Pons (tissue), 1 donor: ENCODE results near the gene MIER2.
A peak's percentile ranks its signal among the peaks of the same experiment; 100 is the strongest.

Source experiments
- DNase-seq: peaks from one replicate; pipeline ENCODE4 v3.0.0-alpha.2; 2016; ENCODE audit warnings: low spot score

MIER2 gene

DNA sequence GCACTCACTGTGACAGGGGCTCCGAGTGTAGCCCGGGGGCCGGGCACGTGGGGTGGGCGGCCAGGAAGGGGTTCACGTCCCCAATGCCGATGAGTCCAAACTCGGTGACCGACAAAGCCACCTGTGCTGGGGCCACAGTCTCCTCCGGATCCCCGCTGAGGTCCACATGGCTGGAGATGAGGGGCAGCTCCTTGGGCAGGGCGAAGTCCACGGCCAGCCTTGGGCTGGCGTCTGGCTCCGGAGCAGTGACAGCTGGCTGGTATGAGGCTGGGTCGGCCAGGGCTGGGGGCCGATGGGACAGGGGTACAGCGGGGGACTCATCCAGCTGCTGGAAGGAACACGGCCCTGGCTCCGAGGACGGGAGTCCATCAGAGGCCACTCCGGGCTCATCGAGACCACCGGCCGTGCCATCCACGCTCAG, 37.5 kb downstream of the MIER2 start:
- no peak for DNase-seq

DNA sequence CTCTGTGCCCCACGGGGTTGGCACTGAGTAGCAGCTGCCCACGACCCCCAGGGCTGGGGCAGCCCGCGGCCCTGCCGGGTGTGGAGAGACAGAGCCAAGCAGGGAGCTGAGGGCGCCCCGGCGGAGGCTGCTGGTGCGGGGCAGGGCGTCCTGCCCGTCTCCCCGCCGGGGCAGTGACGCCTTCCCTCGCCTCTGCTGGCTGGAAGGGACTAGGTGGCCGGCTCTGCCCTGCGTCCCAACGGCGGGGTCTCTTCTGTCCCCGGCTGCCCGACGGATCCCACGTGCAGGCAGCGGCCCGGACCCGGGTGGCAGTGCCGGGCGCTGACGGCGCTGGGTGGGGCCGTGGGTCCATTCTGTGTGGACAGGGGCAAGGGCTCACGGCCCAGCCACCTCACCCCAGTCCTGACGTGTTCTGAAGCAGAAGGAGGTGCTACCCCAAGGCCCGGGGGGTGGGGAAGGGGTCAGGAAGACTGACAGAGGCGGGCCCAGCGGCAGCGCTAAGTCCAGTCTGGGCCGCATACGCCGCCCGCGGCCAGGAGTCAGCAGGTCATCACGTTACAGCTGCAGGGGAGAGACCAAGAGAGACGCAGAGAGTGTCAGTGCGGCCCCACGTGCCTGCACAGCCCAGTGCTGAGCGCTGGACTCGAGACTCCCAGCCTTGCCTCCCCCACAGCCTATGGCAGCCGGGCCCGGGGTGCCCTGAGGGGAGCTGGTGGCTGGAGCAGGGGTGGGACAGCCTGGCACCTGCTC, 38.3 kb downstream of the MIER2 start:
- no peak for DNase-seq

GRCh38 chr19:305240-306150, 39.1 kb downstream of the MIER2 start:
- no peak for DNase-seq

DNA sequence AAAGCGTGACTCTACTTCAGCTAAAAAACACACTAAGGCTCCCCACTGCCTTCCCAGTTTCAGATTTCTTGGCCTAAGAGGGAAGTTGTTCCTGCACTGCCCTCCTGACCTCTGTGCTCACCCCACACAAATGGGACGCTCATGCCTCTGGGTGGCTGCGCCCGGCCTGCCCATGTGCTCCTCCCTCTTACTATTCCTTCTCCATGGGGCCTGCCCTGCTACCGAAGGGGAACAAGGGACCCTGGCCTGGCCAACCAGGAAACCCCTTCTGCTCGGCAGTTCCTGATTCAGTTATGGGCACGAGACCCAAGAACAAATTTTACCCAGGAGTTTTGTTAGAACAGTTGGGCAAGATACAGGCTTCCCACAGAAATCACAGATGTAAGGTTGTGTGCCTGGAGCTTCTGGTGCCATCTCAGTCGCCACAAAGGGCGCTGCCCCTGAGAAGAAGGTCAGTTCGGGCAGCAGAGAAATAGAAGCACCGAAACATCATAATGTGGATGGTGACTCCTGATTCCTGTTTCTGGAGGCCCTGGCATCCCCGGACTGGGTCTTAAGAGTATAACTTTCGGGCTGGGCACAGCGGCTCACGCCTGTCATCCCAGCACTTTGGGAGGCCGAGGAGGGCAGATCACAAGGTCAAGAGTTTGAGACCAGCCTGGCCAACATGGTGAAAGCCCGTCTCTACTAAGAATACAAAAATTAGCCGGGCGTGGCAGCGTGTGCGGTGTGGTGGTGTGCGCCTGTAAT, 47.9 kb downstream of the MIER2 start:
- DNase-seq, result no peak

DNA sequence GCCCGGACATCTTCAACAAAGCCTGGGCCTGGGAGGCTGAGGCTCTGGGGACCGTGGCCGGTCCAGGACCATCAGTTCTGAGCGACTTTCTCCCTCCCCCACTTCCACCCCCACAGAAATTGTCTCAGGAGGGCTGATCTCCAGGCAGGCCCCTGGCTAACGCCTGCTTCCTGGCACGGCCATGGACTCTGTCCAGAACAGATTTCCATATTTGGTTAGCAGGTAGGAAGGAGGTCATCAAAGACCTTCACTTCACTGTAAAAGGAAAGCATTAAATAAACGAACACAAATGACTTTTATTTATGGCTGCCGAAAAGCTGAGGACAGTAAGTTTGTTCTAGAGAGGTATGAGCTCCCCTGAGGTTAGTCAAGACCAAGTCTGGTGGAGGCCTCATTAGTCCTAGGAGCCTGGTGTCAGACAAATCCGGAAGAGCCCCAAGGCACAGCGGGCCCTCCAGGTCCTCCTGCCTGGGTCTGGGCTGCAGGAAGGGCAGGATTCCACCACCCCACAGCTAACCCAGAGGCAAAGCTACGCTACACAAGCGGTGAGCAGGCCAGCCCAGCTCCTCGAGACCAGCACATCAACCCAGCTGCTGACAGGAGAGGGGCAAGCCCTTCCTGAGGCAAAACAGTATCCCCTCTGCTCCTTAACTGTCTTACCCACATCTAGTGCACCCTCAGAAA, 48.8 kb downstream of the MIER2 start:
- no peak for DNase-seq

GRCh38 chr19:294946-295686, 49.5 kb downstream of the MIER2 start:
- DNase-seq, result no peak

DNA sequence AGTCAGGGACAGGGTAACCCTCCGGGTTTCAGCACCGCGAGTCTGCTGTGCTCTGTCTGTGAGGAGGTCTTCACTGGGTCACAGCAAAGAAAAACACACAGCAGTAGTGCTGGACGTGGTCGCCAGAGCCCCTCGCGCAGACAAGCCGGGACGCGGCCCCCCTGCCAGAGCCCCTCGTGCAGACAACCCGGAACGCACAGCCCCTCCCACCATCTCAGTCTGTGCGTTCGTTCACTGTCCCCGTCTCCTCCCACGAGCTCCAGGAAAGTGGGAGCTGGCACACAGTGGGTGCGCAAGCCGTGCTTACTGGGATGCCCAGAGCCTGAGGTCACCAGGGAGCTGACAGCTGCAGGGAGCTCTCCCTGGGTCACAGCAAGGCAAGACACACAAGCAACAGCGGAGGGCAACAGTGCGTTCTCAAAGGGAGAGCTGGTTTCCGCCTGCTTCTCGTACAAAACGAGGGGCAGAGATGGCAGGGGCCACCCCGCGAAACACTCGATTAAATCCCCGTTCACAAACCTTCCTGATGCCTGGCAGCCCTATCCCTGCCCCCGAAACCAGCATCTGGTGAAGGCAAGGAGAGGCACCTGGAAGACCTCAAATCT, 50.2 kb downstream of the MIER2 start:
- DNase-seq, result peak; percentile 47

DNA sequence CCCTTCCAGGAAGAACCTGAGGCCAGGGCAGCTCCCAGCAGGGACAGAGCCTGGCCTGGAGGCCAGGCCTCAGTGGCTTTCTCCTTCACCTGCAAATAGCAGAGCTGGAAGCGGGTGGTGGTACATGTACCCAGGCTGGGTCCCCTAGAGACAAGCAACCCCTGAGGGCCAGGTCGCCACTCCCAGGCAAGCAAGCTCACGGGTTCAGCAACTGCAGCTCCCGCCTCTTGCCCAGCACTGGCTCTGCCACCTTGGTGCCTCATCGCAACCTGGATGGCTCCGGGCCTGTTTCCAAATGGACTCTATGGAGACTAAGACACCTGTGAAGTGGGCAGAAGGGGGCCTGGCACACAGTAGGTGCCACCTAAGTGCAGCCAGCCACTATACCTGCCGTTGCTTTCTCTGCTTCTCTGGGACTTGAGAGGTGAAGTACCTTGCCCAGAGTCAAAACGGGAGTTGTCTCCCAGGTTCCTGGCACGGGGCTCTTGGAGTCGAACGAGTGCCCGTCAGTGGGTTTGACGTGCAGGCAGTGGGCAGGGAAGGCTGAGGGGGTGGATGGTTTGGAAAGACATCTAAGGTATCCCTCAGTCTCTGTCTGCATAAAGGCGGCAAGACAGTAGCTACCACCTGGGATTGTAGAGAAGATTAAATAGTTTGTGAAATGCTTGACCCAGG, 51.0 kb downstream of the MIER2 start:
- DNase-seq, result no peak

DNA sequence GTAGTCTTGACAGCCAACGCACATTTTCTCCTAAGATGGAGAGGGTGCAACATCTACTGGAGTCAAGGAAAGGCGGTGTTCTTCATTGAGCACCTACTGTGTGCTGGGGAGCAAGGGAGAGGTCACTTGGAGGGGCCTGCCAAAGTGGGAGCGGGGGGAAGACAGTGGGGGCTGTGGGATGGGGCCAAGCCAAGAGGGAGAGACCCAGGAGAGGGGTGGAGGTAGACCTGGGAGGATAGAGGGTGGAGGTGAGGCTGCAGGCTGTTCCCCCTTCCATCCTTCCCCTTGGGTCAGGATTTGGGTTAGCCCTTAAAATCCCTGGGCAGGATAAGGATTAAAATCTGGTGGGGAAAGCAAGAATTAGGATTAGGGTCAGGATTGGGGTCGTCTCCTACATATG, 51.6 kb downstream of the MIER2 start:
- DNase-seq, result no peak

DNA sequence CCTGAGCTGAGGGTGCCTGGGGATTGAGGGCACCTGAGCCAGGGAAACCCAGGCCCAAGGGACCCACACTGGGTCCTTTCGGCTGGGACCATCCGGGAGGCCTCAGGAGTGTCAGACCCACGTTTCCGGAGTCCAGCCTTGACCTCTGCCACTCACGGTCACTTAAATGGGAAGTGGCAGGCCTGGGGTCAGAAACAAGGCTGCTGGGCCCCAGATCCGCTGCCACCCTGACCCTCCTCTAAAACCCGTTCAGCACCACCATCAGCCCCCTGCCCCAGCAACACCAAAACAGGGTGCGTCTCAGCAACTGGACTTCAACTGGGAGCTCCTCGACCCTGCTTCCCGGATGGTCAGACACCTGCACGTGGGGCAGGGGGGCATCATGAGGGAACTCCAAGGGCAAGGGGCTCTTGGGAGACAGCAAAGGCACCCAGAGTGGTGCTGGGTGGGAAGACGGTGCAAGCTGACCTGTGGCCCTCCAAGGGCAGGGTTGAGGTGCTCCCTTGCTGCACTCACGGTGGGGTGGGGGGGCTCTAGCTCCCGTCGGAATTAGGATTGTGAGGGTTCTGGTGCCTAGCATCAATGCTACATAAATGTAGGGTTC, 52.2 kb downstream of the MIER2 start:
- no peak for DNase-seq

- DNase-seq, result no peak
These were observed 52.9 kb downstream of the MIER2 start for GRCh38 chr19:291561-292280.

DNA sequence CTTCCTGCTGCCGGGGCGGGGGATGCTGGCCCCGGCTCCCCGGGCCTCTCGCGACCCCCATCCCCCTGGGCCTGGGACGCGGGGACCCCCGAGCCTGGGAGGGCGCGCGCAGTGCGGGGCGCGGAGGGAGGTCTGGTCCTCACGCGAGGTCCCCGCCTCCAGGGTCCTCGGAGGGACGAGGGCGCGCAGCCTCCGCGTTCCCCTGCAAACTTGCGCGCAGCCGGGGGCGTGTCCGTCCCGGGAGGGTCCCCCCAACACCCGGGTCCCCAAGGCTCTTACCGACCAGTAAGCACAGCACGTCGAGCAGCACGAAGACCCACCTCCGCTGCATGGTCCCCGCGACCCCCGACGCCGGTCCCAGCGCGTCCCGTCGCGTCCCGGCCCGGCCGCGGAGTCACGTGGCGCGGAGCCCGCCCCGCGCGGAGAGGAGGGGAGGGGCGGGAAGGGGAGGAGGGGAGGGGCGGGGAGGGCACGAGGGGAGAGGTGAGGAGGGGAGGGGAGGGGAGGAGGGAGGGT, 53.5 kb downstream of the MIER2 start, which contains the start of gene PLPP2:
TSS of gene PLPP2 (minus strand) at position 398 of the 516 bp plus-strand sequence. CDS start at position 331, 67 bp downstream.
- peak; percentile 44 for DNase-seq

GRCh38 chr19:290372-291005, 54.1 kb downstream of the MIER2 start:
- DNase-seq, result peak; percentile 84

DNA sequence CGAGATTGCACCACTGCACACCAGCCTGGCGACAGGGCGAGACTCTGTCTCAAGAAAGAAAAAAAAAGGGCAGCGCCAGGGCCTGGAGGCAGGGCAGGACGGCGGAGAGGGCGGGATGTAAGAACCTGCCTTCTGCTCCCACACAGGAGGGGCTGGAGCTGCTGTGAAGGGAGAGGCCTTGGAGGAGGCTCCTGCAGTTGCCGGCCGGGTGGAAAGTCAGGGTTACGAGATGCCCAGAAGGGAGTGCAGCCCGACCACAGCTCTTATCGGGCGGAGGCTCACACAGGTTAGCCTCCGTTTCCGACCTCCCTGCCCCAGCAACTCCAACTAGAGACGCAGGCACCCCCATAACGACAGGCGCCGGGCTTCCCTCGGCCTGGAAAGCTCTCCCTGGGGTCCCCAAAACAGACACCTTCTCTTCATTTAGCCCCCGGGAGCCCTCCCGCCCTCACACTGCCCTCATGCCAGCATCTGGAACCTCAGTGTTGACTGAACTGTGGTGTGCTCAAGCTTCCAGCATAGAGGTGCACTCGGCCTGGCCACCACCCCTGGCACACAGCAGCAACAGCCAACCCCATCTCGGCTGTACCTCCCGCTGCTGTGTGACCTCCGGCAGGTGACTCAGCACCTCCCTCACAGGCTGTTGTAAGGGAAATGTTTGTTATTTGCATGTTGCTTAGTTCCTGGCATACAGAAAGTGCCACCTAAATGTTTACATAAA, 54.8 kb downstream of the MIER2 start:
- DNase-seq, result no peak

DNA sequence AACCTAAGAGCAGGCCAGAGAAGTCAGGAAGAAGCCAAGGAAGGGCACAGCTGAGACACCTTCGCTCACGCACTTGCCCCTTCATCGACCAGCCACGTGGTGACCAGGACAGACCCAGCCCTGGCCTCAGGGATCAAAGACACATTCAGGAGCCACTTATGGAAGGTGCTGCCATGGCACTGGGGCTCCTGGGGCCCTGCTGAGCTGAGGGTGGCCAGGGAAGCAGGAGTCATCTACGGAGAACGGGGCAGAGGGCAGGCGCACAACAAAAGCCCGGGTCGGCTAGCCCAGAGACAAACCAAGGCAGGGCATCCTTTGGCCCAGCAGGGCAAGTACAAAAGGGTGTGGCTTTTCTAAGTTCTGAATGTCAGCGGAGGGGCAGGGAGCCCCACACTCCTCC, 55.7 kb downstream of the MIER2 start:
- DNase-seq, result no peak

DNA sequence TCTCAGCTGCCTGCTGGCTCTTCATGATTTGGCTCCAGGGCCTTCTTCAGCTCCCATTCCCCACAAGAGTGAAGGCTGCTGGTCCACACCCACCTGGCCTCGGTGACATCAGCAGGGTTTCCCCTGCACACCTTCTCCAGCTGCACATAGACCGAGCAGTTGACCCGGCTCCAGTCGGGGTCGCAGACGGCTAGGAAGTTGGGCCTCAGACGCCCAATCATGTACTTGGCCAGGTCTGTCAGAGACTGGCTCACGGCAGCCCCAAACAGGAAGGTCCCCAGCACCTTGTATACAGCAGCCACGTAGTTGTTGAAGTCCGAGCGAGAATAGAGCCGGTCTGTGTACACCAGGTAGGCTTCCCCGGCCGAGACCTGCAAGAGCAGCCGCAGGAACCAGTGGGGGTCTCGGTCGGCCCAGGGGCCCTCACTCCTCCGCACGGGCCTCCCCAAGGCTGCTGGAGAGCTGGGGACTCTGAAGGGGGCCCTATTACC, 57.2 kb downstream of the MIER2 start:
- no peak for DNase-seq

GRCh38 chr19:283395-283794, 61.2 kb downstream of the MIER2 start:
- no peak for DNase-seq
